ENCODE data around the gene TRMT44.
A peak's percentile ranks its signal among the peaks of the same experiment; 100 is the strongest.

TRMT44 gene

GRCh38 chr4:8494218-8494617, 53.6 kb downstream of the TRMT44 start:
- TF ChIP-seq CTCF (IDR thresholded peaks at IDR 0.05; ENCODE audit: low read depth, low read length): no peak
- Histone ChIP-seq H3K4me3 (ENCODE audit: low read depth, low read length) (no peak overlapping the region), H3K36me3 (no peaks in the 10 kb centered on the region), H3K4me1 (no peaks in the 10 kb centered on the region), H3K9me3 (no peaks in the 10 kb centered on the region), H3K27me3 (no peaks in the 10 kb centered on the region)
- no peak for DNase-seq

- no peaks in the 10 kb centered on the region for H3K27me3 ChIP-seq
- TF ChIP-seq CTCF (IDR thresholded peaks at IDR 0.05; ENCODE audit: low read depth, low read length): no peak
- DNase-seq: no peak
- H3K4me1 ChIP-seq: no peaks in the 10 kb centered on the region
- H3K9me3 ChIP-seq: no peaks in the 10 kb centered on the region
- H3K36me3 ChIP-seq: no peaks in the 10 kb centered on the region
- no peak overlapping the region for H3K4me3 ChIP-seq (ENCODE audit: low read depth, low read length)
Observed at GRCh38 chr4:8494983-8495548, 54.5 kb downstream of the TRMT44 start.

- TF ChIP-seq CTCF (IDR thresholded peaks at IDR 0.05; ENCODE audit: low read depth, low read length): no peak
- no peaks in the 10 kb centered on the region for H3K4me1 ChIP-seq
- no peaks in the 10 kb centered on the region for H3K36me3 ChIP-seq
- no peaks in the 10 kb centered on the region for H3K27me3 ChIP-seq
- H3K9me3 ChIP-seq: no peaks in the 10 kb centered on the region
- no peak overlapping the region for H3K4me3 ChIP-seq (ENCODE audit: low read depth, low read length)
- DNase-seq: peak; percentile 81
Observed at GRCh38 chr4:8495803-8496202, 55.2 kb downstream of the TRMT44 start.

- H3K4me1 ChIP-seq: no peaks in the 10 kb centered on the region
- no peak overlapping the region for H3K4me3 ChIP-seq (ENCODE audit: low read depth, low read length)
- no peak for DNase-seq
- no peaks in the 10 kb centered on the region for H3K36me3 ChIP-seq
- TF ChIP-seq CTCF (IDR thresholded peaks at IDR 0.05; ENCODE audit: low read depth, low read length): no peak
- no peaks in the 10 kb centered on the region for H3K9me3 ChIP-seq
- no peaks in the 10 kb centered on the region for H3K27me3 ChIP-seq
Observed at GRCh38 chr4:8497762-8498161, 57.2 kb downstream of the TRMT44 start.

- H3K9me3 ChIP-seq: no peaks in the 10 kb centered on the region
- H3K27me3 ChIP-seq: no peaks in the 10 kb centered on the region
- no peak overlapping the region for H3K4me3 ChIP-seq (ENCODE audit: low read depth, low read length)
- TF ChIP-seq CTCF (IDR thresholded peaks at IDR 0.05; ENCODE audit: low read depth, low read length): no peak
- no peaks in the 10 kb centered on the region for H3K36me3 ChIP-seq
- no peak for DNase-seq
- peaks cover 6% of the 10 kb centered on the region; the same call in 1 of the 2 replicates for H3K4me1 ChIP-seq
Observed at GRCh38 chr4:8500966-8501365, 60.4 kb downstream of the TRMT44 start.

GRCh38 chr4:8501781-8502180, 61.2 kb downstream of the TRMT44 start:
- DNase-seq: no peak
- peaks cover 6% of the 10 kb centered on the region; the same call in 1 of the 2 replicates for H3K4me1 ChIP-seq
- H3K4me3 ChIP-seq (ENCODE audit: low read depth, low read length): no peak overlapping the region
- TF ChIP-seq CTCF (IDR thresholded peaks at IDR 0.05; ENCODE audit: low read depth, low read length): no peak
- H3K9me3 ChIP-seq: no peaks in the 10 kb centered on the region
- H3K36me3 ChIP-seq: no peaks in the 10 kb centered on the region
- H3K27me3 ChIP-seq: no peaks in the 10 kb centered on the region

All from BE2C (cell line).